RPMI7951 (cell line): Measurements from ENCODE around the gene HOXB6. TPM values are rescaled to one million over a fixed set of nuclear protein-coding genes. Genes with fewer than 3 reads are reported as not detected.

Experiments
- DNase-seq: peaks from one replicate; pipeline ENCODE4 v3.0.0-alpha.2; 2012; ENCODE audit warnings: low read depth
- total RNA-seq: library from RNA; depleted of rRNA; stranded (reverse); fragments of >200 nt; shearing (Covaris generic); gene quantifications from 2 replicates; pipeline ENCODE4 v1.2.3, GENCODE V29; 2014

HOXB6 gene
- total RNA-seq, 1 experiment from 2014 or later: 4.8 TPM

DNA sequence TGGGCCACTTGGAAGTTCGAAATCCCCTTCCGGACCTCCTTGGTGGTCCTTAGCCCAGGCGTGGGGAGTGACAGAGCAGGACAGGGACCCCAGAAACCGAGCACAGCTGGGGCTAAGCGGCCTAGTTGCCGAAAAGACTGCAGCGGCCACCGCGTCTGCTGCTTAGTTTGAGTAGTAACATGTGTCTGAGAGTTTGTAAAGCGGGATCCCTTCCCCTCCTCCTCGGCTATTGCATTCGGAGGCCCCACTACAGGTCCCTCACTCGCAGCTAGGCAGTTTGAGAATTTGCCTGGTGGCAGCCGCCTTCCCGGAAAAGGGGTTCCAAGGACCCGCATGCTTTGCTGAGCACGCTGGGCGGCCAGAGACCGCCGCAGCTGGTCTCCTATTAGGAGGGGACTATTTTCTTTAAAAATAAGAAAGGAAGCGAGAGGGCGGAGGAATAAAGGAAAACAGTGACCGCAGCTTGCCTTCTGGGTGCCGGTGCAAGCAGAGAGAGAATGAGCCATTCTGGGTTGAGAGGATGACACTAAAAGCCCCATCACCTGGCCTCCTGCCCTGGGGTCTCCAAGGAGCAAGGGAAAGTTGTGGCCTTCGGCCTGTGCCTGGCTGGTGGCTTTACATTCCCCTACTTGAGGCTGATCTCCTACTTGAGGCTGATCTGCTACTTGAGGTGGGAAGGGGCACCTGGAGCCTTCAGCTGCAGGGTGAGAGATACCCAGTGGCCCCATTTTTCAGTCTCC is 10.1 kb downstream of the HOXB6 start:
- DNase-seq: no peak

DNA sequence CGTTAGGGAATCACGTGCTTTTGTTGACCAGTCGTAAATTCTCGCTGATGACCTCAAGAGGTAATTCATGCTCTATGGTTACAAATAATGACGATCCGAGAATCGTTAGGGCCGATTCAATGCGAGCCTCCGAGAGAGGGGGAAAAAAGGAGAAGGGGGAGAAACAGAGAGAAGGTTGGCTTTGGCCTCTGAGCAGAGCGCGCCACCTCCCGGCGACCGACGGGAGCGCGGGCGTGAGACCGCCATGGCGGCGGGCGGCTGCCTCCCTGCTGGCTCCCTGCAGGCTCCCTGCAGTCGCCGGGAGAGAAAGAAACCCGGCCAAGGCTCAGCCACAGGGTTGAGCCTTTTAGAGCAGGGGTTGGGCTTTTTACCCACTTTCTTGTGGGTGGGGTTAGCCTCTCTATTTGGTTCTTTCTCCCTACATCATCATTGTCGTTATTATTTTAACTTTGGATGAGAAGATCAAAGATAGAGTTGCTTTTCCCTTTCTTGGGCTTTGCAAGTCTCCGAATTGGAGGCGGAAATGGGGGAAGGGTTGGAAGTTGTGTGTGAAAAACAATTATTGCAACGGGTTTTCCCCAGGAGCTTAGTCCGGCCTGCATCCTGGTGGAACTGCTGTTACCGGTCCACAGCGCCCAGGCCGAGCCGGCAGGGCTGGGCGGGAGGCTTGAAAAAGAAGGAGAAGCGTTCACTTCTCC is 10.8 kb downstream of the HOXB6 start:
- DNase-seq: peak; percentile 45

DNA sequence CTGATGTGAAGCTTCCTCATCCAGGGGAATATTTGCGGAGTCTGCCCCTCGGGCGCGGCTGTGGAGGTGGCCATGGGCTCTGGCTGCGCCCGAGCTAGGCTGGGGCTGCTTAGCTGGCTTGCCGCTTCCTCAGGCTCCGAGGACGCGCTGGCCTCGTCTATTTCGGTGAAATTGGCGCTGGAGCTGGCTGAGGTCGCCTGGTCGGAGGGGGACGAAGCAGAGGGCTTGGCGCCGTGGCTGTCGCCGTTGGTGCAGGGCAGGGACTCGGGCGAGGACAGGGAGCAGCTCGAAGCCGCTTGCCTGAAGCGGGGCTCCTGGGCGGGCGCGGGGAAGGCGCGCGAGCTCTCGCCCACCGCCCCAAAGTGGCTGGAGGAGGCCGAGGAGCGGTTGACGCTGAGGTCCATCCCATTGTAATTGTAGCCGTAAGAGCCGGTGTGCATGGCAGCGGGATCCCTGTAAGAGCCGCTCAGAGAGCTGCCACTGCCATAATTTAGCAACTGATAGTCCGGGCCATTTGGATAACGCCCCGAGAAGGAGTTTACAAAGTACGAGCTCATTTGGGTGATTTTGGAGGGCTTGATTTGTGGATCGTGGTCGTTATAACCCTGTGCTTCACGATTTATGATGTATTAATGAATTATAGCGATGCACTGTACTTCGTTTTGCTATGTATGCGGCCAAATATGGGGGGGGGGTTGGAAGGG is 11.5 kb downstream of the HOXB6 start, which contains the start of gene HOXB5:
TSS of gene HOXB5 (minus strand) at position 654 of the 704 bp plus-strand sequence. CDS start at position 557, 97 bp downstream.
- no peak for DNase-seq

GRCh38 chr17:48592577-48592976 is 12.2 kb downstream of the HOXB6 start:
- no peak for DNase-seq

- DNase-seq: no peak
Measured at GRCh38 chr17:48592057-48592514, 12.7 kb downstream of the HOXB6 start.

GRCh38 chr17:48591255-48592056 is 13.3 kb downstream of the HOXB6 start:
- DNase-seq: no peak

- DNase-seq: no peak
Measured at GRCh38 chr17:48590607-48591161, 14.1 kb downstream of the HOXB6 start.

DNA sequence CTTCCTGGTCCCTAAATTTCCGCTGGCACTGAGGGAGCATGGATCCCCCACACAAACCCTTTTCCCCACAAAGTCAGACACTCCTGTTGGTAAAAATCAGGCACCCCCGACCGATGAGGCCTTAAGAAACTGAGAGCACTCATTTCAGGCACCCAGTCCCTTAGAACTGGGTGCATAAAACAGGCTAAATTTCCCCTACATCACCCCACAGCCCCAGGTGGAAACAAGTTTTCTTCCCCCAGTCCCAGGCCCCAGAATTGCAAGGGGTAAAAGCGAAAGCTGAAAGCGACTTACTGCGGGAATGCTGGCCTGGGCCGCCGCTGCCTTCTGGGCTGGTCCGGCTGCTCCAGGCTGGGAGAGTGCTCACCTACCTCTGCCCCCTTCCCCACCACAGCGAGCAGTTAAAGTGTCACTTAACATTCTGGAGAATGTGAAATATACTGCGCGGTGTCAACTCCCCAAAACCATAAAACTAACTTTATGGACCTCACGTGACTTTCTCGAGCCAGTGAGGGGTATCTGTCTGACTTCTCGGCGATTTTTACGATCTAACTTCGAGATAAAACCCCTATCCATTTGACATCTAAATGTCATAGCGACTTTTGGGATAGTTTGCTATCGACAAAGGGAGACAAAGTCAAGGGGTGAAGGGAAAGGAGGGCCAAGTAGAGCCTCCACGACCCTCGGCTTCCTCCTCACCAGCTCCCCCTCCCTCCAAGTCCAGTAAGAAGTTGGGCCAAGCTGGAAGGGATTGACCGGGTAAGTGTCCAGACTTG is 14.8 kb downstream of the HOXB6 start, which contains the start of gene HOXB3:
TSS of gene HOXB3 (minus strand) at position 411 of the 776 bp plus-strand sequence. CDS start 37,767 bp downstream, outside the sequence.
- DNase-seq: no peak

DNA sequence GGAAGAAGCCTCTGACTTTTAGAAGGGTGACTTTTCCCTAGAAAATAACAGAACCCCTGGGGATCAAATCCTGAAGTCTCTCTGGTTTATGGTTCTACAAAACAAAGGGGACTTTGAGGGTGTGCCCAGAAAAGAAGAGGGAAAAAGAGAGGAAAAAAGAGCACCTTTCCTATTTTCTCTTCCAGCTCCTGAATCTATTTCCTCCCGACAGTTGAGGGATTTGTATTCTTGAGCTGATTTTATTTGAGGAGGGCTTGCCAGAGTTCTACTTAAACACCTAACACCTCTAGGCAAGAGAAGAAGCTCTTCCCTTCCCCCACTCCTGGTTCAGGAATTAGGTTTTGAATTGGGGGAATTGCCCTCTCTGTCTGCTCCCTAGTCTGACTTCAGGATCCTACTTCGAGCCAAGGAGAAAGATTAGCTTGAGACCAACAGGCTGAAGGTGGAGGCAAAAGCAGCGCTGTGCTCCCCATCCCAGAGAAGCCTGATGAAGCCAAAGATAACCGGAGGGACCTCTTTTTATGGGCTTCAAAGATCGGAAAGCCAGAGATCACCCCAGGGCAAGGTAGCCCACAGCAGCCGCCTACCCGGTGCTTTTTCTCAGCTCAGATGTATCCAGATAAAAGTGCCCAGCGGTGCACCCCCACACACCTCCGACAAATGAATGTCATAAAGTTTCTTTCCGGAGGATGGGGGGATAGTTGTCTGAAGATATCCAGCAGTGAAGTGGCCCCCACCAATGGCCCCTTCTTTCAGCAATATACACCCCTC is 15.5 kb downstream of the HOXB6 start:
- no peak for DNase-seq

GRCh38 chr17:48588528-48588927 is 16.3 kb downstream of the HOXB6 start:
- DNase-seq: no peak

DNA sequence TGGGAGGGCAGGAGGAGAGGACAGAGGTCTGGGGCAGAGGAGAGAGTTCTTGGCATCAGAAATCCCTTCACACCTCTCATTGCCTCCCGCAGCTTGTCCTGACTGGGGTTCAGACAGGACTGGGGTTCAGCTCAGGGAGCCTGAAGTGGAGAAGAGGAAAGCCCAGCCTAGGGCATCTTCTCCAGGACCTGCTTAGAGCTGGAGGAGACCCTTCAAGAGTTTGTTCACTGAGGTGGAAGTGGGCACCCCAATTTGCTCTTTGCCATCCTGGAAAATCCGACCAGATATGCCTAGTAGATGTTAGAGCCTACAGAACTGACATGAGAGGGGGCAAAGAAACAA is 16.7 kb downstream of the HOXB6 start:
- no peak for DNase-seq

GRCh38 chr17:48587276-48588073 is 17.3 kb downstream of the HOXB6 start:
- DNase-seq: no peak

DNA sequence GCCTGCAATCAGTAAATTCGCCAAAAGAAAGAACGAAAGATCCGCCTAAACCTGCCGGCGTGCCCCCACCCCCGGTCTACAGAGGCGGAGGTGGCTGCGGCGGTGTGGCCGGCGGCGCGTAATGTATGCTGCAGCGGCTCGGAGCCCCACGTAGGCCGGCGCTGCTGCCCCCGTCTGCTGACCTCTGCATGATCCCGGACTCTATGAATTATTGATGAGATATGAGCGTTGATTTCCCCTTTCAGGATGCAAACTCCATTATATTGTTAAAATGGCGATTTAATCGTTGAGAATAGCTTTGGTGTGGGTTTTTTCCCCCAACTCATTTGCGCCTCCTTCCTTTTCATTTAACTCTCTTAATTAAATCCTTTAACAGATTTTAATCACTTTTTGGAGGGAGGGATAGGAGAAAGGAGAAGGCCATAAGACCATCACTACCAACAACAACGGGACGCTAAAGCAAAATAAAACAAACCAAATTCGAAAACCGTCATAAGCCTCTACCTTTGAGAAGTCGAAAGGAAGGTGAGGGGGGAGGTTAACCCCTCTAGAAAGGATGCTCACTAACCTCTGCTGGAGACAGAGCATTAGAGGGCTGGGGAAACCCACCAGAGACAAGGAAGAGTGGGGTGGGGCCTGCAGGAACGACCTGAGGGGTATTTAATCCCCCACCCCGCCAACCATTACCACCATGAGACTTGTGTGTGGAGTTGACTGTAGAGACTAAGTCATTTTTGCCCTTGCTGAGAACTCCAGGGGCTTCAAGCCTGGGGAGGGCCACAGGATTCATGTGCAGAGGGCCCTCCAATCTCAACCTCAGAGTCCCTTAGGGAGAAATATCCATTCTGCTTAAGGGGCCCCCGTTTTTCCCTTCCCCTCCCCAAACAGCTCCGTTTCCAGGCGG is 18.2 kb downstream of the HOXB6 start:
- DNase-seq: no peak

GRCh38 chr17:48584223-48584741 is 20.5 kb downstream of the HOXB6 start:
- DNase-seq: peak; percentile 66

DNA sequence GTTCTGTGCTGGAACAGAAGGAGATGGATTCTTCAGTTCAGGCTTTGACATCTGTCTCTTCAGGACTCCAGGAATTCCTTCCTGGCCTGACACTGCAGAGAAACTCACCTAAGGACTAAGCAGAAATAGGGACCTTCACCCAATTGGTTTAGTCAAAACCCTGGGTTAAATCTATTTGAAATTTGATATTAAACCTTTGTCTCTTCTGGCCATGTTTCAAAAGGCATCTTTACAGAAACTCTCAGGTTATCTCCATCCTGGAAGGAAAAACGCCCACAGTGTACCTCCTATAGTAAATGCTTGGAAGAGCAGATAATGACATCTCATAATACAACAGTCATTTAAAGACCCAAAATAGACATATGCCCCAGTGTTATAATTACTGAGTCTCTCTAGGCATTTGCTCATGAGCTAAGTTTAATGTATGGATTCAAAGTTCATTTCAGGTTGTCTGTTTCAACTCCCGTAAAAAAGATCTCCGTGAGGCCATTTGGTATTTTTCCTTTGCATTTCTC is 21.0 kb downstream of the HOXB6 start:
- DNase-seq: no peak

- no peak for DNase-seq
Measured at GRCh38 chr17:48582750-48583069, 22.1 kb downstream of the HOXB6 start.

GRCh38 chr17:48579760-48580554 is 24.8 kb downstream of the HOXB6 start:
- DNase-seq: no peak
